CD4-positive, alpha-beta T cell treated with Interleukin-6 for 4 hours (primary cell): Measurements from ENCODE around the gene AGBL3.

Experiments used
- DNase-seq: peaks from one replicate; pipeline ENCODE4 v3.0.0-alpha.2; 2020; ENCODE audit warnings: mixed read lengths

Gene AGBL3

DNA sequence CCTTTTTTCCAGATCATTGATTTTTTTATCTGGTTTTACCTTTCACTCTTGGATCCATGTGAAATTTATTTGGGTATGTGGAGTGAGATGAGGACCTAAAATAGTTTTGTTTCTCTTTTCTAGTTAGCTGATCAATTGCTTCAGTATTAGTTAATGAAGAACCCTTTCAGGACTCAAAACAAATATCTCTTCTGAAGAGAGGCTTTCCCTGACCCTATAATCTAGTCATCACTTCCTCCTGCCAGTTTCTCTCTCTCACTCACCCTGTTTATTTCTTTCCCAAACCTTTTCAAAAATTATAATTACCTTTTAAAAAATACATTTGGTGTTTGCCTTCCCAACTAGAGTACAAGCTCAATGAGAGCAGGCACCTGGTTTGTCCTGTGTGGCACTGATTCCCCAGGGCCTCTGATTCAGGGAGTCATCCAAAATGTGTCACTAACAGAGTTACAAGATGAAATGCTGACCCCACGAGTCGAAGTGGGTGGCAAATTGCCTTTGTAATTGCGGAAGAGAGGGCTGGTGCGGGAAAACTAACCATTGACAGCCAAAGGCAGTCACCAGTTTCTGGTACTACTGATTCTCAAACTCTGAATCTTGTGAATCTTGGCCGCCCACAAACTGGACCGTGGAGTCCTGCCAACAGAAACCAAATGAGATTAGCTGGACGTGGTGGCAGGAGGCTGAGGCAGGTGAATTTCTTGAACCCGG, 163.9 kb downstream of the AGBL3 start:
- no peak for DNase-seq

DNA sequence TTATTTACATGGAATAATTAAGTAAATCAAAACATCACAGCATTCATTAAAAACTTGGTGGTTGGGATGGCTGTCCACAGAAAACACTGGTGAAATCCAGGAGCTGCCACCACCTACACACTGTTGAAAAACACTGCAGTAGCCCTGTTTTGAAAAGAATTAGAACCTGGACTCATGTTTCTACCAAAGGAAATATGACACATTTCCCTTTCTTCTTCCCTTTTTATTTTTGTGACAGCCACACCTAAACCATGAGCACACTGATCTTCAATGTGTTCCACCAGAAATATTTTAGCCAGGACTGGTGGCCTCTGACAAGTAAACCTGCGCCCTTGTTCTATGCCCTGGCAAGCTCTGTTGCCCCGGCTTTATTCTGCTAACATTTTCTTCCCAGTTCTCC, 164.8 kb downstream of the AGBL3 start:
- no peak for DNase-seq

DNA sequence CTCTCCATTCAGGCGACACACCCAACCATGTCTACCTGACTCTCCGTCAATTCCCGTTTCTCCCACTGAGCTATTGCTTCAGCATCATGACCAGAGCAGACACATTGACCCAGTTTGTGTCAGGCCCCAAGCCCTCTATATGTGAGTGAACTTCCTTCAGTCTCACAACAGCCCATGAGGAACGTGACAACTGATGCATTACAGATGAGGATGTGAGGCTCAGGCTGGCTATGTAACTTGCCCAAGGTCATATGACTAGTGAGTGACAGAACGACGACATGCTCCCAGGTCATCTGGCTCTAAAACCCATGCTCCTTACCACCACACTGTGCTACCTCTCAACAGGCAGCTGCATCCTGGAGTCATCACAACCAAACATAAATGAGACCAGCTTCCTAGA, 165.2 kb downstream of the AGBL3 start:
- DNase-seq: no peak

DNA sequence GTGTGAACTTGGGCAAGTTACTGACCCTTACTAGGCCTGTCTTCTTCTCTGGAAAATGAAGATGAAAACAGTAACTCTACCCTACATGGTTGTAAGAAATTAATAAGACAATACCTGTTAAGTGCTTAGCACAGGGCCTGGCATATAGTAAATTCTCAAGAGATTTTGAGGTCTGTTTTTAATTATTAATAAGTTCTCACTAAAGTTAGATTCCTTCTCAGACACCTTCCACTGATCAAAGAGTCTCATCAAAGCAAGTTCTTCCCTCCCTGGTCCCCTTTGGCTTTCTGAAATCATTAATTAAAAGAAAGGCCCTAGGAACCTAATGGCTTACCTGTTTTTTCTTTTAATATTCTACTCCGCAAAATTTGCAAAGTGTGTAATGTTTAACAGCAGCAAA, 166.1 kb downstream of the AGBL3 start:
- no peak for DNase-seq

DNA sequence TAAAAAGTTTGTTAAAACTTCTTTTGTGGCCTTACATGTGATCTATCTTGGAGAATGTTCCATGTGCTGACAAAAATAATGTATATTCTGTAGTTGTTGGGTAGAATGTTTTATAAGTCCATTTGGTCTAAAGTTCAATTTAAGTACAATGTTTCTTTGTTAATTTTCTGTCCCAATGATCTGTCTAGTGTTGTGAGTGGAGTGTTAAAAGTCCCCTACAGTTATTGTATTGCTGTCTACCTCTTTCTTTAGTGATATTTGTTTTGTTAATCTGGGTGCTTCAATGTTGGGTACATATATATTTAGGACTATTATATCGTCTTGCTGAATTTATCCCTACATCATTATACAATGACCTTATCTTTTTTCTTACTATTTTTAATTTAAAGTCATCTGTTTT, 168.4 kb downstream of the AGBL3 start:
- no peak for DNase-seq

DNA sequence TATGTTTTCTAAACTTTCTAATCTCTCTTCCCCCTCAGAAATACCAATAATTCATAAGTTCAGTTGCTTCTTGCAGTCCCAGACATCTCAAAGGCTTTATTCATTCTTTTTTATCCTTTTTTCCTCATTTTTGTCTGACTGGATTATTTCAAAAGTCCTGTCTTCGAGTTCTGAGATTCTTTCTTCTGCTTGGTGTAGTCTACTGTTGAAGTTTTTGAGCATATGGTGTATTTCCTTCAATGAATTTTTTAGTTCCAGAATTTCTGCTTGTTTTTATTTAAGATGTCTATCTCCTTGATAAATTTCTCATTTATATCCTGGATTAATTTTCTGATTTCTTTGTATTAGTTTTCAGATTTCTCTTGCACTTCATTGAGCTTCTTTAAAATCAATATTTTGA, 170.0 kb downstream of the AGBL3 start:
- no peak for DNase-seq

DNA sequence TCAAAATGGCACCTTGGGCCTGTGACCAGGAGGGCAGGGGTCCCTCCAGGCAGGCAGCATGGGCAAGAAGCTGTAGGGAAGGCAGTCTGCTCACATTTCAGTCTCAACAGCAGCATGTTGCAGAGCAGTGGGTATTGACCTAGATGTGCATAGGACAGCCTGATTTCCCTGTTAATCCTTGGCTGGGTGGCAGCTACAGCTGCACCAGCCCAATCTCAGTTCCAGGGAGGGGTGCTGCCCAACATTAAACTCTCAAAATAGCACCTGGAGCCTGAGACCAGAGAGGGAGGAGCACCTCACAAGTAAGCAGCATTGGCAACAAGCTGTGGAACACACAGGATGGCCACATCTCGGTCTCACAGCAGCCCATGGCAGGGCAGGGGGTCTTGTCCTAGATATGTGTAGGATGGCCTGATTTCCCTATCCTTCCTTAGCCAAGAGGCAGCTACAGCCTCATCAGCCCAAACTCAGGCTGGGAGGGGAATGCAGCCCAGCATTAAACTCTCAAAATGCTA, 171.9 kb downstream of the AGBL3 start:
- no peak for DNase-seq

DNA sequence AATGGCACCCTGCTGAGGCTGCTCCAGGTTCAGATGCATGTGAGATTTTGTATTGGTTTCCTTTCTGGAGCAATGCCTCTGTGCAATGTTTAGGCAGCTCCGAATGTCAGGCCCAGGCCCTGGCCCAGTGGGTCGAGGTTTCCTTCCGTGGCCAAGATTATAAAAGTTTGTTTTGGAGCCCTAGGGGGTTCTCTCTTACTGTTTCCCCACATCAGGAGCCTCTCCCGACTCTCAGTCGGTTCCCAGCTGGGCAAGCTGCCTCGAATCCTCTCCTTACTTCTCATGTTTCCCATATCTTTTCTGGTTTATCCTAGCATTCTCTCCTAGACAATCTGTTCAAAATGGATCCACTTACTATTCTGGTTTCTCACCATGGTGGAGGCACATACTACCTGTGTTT, 172.6 kb downstream of the AGBL3 start:
- no peak for DNase-seq

DNA sequence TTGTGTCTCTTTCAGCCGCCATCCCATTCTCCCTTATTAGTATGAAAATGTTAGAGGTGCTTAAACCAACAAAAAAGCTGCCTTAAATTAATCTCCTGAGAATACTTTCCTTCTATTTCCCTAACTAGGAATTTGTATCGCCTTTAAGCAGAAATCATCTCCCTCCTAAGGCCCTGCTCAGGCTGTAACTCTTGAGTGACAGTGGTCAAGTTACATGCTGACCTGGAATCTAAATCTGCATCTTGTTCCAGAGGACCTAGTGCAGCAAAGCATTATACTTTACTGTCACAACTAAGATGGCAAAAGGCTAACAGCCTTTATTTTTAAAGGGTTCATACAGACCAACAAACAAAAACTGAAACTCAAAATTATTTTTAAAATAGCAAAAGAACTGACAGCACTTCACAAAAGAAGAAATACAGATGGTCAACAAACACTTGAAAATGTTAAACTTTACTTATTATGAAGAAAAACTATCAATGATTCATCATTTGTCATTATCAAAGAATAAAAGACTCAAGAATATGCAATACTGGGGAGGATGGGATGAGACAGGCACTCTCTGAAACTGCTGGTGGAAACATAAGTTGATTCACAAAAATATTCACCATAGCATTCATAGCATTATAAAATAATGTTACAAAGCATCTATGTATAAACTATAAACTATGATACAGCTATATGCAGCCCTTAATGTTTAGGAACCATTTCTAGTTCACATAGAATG, 173.2 kb downstream of the AGBL3 start:
- DNase-seq: no peak

DNA sequence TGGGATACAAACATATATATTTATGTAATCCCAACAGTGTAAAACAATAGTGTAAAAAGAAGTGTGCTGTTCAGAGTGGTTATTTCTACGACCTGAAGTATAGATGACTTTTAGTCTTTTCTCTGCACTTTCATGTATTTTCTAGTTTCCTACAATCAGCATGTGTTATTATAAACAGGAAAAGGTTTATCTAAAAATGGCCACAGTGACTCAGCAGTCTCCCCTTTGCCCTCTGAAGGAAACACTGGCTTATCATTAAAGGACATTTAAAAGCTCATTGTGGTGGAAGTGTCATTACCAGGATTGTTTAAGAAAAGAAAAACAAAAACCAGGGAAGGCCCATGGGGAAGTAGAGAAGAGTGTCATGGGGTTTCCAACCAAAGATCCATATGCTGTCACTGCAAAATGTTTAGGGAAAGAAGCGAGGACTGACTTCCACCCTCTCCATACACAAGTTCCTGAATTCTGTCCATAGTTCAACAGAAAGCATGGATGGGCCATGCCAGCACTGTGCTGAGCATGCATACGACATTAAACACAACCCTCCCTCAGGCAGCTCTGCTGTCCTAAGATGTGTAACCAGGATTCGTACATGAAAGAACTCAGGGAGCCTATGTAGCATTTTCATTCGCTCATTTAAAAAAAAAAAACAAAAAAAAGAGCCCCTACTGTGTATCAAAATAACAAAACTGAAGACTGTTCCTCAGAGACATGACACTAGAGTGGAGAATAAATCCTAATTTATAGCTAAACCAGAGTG, 174.0 kb downstream of the AGBL3 start:
- no peak for DNase-seq

DNA sequence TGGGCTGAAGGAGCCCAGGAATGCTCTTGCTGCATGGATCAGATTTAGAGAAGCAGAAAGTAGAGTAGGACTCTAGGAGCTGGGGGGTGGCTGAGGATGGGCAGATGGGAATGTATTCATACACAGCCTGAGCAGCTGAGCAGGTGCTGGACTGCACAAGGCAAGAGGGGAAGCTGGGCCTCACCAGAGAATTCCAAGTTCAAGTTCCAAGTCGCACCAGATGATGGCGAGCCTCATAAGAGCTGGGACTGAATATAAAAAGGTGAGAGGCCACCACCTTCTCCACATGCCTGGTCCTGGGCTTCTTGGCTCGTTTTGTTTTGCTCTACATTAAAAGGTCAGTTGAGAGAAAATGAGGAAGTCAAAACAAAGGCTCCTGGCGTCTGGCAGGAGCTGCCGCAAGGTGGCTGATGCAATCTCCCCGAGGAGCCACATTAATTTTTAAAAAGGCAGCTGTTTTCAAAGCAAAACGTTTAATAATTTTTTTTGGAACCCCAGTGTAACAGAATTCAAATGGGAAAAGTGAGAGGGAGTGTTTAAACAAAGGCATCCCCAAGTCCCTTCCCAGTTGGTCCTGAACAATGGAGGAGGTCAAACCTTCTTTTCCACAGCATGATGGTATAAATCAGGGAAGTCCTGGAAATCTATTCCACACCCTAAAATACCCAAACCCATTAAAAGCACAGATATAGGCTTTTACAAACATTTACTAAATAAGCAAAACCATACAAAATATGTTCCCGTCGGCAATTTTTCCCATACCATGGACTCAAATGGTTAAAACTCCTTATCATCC, 174.7 kb downstream of the AGBL3 start:
- DNase-seq: no peak

DNA sequence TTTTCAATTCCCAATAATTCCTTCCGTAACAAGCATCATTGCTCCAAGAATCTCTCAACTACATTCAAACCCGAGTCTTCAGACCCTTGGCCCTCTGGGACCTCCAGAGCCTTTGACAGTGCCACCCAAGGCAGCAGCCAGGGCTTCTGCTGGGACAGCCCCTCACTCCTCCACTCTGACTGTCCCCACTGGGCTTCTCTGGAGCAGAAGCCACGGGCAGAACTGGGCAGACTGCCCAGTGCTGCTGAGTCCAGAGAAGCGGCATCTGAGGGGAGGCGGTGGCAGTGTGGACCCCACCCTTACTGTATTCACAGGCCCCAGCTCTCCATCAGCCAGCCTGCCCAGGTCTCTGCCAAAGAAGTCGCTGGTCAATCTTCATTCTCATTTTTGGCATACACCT, 175.4 kb downstream of the AGBL3 start:
- no peak for DNase-seq

DNA sequence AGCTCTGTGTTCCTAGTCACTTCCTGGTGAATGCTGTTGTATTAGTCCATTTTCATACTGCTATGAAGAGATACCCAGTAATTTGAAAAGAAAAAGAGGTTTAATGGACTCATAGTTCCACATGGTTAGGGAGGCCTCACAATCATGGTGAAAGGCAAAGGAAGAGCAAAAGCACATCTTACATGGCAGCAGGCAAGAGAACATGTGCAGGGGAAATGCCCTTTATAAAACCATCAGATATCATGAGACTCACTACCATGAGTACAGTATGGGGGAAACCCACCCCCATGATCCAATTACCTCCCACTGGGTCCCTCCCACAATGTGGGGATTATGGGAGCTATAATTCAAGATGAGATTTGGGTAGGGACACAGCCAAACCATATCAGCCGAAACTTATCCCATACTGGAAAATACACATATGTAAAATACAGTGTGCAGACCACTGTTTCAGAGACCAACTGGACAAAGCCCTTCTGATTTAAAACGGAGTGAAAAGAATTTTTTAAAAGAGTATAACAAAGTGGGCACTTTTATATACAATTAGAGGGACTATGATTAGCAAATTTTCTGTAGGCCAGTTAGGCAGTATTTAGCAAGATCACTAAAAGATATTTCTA, 176.2 kb downstream of the AGBL3 start:
- DNase-seq: no peak

DNA sequence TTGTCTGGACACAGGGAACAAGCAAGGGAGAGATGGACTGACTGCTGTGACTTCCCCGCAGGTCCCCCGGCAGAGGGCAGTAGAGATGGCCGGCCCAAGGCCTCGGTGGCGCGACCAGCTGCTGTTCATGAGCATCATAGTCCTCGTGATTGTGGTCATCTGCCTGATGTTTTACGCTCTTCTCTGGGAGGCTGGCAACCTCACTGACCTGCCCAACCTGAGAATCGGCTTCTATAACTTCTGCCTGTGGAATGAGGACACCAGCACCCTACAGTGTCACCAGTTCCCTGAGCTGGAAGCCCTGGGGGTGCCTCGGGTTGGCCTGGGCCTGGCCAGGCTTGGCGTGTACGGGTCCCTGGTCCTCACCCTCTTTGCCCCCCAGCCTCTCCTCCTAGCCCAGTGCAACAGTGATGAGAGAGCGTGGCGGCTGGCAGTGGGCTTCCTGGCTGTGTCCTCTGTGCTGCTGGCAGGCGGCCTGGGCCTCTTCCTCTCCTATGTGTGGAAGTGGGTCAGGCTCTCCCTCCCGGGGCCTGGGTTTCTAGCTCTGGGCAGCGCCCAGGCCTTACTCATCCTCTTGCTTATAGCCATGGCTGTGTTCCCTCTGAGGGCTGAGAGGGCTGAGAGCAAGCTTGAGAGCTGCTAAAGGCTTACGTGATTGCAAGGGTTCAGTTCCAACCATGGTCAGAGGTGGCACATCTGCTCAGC, 178.2 kb downstream of the AGBL3 start:
- no peak for DNase-seq

DNA sequence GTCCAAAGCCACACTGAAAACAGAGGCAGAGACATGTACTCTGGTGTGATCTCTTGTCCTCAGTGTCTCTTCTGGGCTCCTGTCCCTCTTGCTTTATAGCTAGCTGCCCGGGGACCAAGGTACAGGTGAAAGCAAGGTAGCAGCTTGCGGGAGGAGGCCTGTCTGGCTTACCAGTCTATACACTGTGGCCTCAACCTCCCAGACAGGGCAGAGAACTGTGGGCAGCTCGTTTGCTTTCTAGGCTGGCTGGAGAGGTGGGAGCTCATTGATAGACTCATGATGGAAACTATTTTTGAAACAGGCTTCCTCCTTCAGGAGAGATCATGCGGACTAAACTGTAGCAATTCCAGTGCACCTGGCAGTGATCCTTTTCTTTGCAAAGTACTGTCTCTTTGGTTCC, 179.6 kb downstream of the AGBL3 start:
- no peak for DNase-seq

DNA sequence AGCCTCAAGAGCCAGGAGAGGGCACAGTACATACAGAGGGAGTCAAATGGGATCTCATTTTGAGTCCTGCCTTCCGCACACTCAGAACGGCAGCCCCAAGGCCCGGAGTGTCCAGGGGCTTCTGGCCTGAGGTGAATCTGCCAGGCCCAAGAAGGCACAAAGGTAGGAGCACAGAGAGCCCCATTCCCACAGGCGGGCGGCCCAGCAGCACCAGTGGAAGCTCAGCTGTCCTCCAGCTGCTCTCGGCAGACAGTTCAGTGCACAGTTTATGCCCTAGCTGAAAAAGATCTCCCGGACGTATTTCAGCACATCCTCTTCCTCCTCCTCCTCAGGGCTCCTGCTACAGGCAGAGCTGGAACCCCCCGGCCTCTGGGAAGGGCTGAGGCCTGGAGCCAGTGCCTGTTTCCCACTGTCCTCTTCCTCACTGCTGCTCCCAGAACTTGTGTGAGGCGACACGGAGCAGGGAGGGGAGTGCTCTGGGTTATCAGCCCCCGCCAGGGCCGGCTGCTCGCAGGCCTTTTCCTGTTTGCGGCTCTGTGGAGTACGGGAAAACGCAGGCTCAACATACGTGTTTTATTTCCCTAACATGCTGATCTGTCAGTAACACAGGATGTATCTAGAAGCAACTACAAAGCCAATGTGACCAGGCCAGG, 180.2 kb downstream of the AGBL3 start:
- no peak for DNase-seq

DNA sequence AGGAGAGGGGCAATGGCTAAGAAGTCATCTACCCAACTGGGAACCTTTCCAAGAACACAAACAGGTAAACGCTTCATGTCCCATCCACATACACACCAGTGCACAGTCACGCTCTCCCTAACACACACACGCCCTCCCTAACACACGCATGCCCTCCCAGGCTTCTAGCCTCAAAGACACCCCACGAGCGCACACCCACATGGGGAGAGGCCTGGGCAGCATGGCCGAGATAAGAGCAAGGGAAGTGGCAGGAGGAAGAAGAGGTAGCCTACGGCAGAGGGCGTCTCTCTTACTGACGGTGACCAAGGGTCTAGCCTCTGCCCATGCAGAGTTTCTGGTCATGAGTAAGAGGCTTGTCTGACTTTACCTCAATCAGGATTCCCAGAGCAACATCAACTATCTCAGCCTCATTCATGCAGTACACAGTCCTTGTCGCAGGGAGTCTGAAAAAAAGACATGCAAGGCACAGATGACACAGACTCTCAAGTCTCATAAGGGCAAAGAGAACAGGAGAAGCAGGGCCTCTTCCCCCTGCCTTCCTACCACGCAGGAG, 181.1 kb downstream of the AGBL3 start:
- no peak for DNase-seq

DNA sequence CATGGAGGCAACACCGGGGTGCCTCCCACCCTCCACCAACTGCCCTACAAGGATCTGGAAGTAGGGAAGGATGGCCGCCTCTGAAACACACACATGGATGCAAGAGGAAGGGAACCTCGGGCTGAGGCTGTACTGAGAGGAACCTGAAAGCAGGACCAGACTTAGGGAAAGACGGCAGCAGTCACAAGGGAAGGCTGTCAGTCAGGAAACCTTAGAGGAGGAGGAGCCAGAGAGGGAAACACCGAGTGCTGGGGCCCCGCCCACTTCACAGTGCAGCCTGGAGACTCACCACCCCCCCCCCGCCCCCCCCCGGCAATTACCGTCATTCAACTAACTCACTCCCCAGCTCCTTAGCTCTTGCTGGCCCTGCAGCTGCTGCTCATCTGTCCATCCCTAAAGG, 181.7 kb downstream of the AGBL3 start:
- peak; percentile 63 for DNase-seq

DNA sequence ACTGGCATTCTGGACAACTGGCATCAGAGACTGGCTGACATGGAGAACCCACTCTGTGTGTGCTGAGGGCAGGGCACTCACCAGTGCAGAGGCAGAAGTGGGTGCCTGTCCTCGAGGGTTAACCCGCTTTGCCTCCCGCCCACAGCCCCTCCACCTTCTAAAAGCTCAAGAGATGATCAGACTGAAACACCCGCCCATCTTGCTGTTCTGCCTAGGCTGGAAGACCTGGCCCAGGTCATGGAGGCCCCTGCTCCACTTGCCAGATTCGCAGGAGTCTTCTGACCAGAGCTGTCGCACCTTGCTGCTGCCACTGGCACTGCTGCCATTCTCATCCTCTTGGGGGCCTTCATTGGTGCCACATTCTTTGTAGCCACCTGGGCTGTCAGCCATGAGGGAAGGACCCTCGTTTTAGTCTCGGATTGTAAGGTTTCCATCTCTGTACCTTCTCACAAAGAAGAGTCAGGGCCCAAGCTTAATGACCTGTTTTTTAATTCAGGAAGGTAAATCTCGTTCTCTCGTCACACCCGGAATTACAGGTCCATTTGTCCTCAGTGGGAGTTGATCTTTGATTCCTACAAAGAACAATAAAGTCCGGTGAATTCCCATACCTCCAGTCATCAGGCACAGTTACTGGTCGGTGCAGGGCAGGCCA, 182.3 kb downstream of the AGBL3 start:
- DNase-seq: no peak
